ENCODE results near the gene AZI2. TPM values are rescaled to one million over a fixed set of nuclear protein-coding genes. Genes with fewer than 3 reads are reported as not detected.

The AZI2 gene
- total and polyA plus RNA-seq, 2 experiments from 2014 or later, result 45.4 to 55.3 TPM

DNA sequence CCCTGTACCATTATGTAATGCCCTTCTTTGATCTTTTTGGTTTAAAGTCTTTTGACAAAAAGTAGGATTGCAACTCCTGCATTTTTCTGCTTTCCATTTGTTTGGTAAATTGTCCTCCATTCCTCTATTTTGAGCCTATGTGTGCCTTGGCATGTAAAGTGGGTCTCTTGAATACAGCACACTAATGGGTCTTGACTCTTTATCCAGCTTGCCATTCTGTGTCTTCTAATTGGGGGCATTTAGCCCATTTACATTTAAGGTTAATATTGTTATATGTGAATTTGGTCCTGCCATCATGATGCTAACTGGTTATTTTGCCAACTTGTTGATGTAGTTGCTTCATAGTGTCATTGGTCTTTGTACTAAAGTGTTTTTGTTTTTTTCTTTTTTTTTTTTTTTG is 74.8 kb downstream of the AZI2 start:
- Histone ChIP-seq H2AFZ (no peak overlapping the region), H3K4me3 (no peak overlapping the region), H4K20me1 (ENCODE audit: insufficient read depth, poor library complexity, severe bottlenecking) (no peaks in the 10 kb centered on the region), H3K9me3 (ENCODE audit: low read depth) (peaks cover 10% of the 10 kb centered on the region), H3K9me2 (replicated peaks; ENCODE audit: insufficient read depth) (no peaks in the 10 kb centered on the region), H3K36me3 (replicated peaks; ENCODE audit: insufficient read depth, low read depth) (no peaks in the 10 kb centered on the region), H3K4me2 (no peak overlapping the region), H3K27me3 (no peaks in the 10 kb centered on the region), H3K4me1 (ENCODE audit: insufficient read depth) (no peaks in the 10 kb centered on the region), H3K79me2 (no peaks in the 10 kb centered on the region), H3K27ac (no peak overlapping the region)
- TF ChIP-seq, protein P1, sequence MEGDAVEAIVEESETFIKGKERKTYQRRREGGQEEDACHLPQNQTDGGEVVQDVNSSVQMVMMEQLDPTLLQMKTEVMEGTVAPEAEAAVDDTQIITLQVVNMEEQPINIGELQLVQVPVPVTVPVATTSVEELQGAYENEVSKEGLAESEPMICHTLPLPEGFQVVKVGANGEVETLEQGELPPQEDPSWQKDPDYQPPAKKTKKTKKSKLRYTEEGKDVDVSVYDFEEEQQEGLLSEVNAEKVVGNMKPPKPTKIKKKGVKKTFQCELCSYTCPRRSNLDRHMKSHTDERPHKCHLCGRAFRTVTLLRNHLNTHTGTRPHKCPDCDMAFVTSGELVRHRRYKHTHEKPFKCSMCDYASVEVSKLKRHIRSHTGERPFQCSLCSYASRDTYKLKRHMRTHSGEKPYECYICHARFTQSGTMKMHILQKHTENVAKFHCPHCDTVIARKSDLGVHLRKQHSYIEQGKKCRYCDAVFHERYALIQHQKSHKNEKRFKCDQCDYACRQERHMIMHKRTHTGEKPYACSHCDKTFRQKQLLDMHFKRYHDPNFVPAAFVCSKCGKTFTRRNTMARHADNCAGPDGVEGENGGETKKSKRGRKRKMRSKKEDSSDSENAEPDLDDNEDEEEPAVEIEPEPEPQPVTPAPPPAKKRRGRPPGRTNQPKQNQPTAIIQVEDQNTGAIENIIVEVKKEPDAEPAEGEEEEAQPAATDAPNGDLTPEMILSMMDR (IDR thresholded peaks at IDR 0.05; ENCODE audit: poor library complexity), result no peak
- TF ChIP-seq EZH2 (IDR thresholded peaks at IDR 0.05; ENCODE audit: borderline replicate concordance), result no peak
- TF ChIP-seq EZH2phosphoT487 (IDR thresholded peaks at IDR 0.05; ENCODE audit: low read depth, severe bottlenecking, unreplicated experiment), result no peak
- DNase-seq (ENCODE audit: low spot score), result no peak

Other genes starting within 250 kb of the AZI2 start
- 22.6 and 26.0 TPM in 2 replicates for gene CMC1, start 107.2 kb downstream of the AZI2 start, total RNA-seq
- 45.8 and 53.1 TPM in 2 replicates for gene CMC1, start 107.2 kb downstream of the AZI2 start, polyA plus RNA-seq
- 0.52 and 0.77 TPM in 2 replicates for gene ZCWPW2, start 103 bp downstream of the AZI2 start, total RNA-seq
- 1.6 and 1.8 TPM in 2 replicates for gene ZCWPW2, start 103 bp downstream of the AZI2 start, polyA plus RNA-seq